HUES64 (cell line): Measurements from ENCODE around the gene RERE.

Experiments
- H3K27ac ChIP-seq: 2 replicates; pipeline ENCODE4 v1.7.0; 2013; ENCODE audit warnings: low read depth, low read length, inconsistent platforms
- H3K27me3 ChIP-seq: 2 replicates; pipeline ENCODE4 v1.6.1; 2013; ENCODE audit warnings: mild to moderate bottlenecking, low read length; ENCODE audit not compliant: insufficient read depth
- H3K36me3 ChIP-seq: 2 replicates; pipeline ENCODE4 v1.6.1; 2013; ENCODE audit warnings: mild to moderate bottlenecking, low read length; ENCODE audit not compliant: insufficient read depth
- H3K4me1 ChIP-seq: 2 replicates; pipeline ENCODE4 v1.6.1; 2013; ENCODE audit warnings: mild to moderate bottlenecking, low read length, moderate library complexity; ENCODE audit not compliant: insufficient read depth
- H3K4me3 ChIP-seq: 2 replicates; pipeline ENCODE4 v1.5.1; 2013; ENCODE audit warnings: mild to moderate bottlenecking, low read length, moderate library complexity
- H3K9ac ChIP-seq: 2 replicates; pipeline ENCODE4 v1.6.1; 2013; ENCODE audit warnings: mild to moderate bottlenecking, low read depth, low read length
- H3K9me3 ChIP-seq: 2 replicates; pipeline ENCODE4 v1.6.1; 2013; ENCODE audit warnings: low read depth, low read length; ENCODE audit not compliant: insufficient read depth
- WGBS: fragments of 150-250, 120-280 bp; methylation state at CpG from one replicate; pipeline ENCODE4 v1.1.7; 2013; ENCODE audit warnings: missing lambda C conversion rate; 5-methylcytosine and 5-hydroxymethylcytosine counted together

Gene RERE

GRCh38 chr1:8533907-8534306, 283.5 kb downstream of the RERE start:
- no peak overlapping the region for H3K4me3 ChIP-seq
- no peaks in the 10 kb centered on the region for H3K27me3 ChIP-seq
- no peak overlapping the region for H3K27ac ChIP-seq
- no peaks in the 10 kb centered on the region for H3K4me1 ChIP-seq
- H3K36me3 ChIP-seq: peaks cover 14% of the 10 kb centered on the region; the same call in 1 of the 2 replicates
- 100% methylated on average over 1 of the region's 1 CpG for WGBS
- no peak overlapping the region for H3K9ac ChIP-seq
- no peaks in the 10 kb centered on the region for H3K9me3 ChIP-seq

GRCh38 chr1:8533124-8533523, 284.3 kb downstream of the RERE start:
- H3K9ac ChIP-seq: no peak overlapping the region

GRCh38 chr1:8529901-8530300, 287.5 kb downstream of the RERE start:
- 92% methylated on average over 3 of the region's 3 CpGs for WGBS
- Histone ChIP-seq H3K27ac (no peak overlapping the region), H3K4me1 (peaks cover 25% of the 10 kb centered on the region)

More at GRCh38 chr1:8533124-8533523, 284.3 kb downstream of the RERE start:
- Histone ChIP-seq H3K27ac (no peak overlapping the region), H3K4me3 (no peak overlapping the region), H3K9me3 (no peaks in the 10 kb centered on the region), H3K36me3 (peaks cover 13% of the 10 kb centered on the region; the same call in 1 of the 2 replicates), H3K4me1 (no peaks in the 10 kb centered on the region), H3K27me3 (no peaks in the 10 kb centered on the region)
- 94% methylated on average over 3 of the region's 4 CpGs for WGBS

GRCh38 chr1:8527941-8528340, 289.5 kb downstream of the RERE start:
- peaks cover 35% of the 10 kb centered on the region for H3K4me1 ChIP-seq
- no peak overlapping the region for H3K4me3 ChIP-seq
- H3K36me3 ChIP-seq: peaks cover 13% of the 10 kb centered on the region
- no peaks in the 10 kb centered on the region for H3K27me3 ChIP-seq
- no peak overlapping the region for H3K9ac ChIP-seq
- WGBS: 96% methylated on average over 4 of the region's 4 CpGs
- no peaks in the 10 kb centered on the region for H3K9me3 ChIP-seq
- no peak overlapping the region for H3K27ac ChIP-seq

More at GRCh38 chr1:8529901-8530300, 287.5 kb downstream of the RERE start:
- Histone ChIP-seq H3K27me3 (no peaks in the 10 kb centered on the region), H3K9ac (no peak overlapping the region), H3K36me3 (peaks cover 8% of the 10 kb centered on the region; the same call in 1 of the 2 replicates), H3K9me3 (no peaks in the 10 kb centered on the region), H3K4me3 (no peak overlapping the region)

GRCh38 chr1:8525558-8526275, 291.7 kb downstream of the RERE start:
- no peaks in the 10 kb centered on the region for H3K27me3 ChIP-seq
- H3K4me1 ChIP-seq: peaks cover 38% of the 10 kb centered on the region
- peak overlapping the region; percentile 17; the same call in 1 of the 2 replicates for H3K9ac ChIP-seq
- H3K27ac ChIP-seq: peak overlapping the region; percentile 67
- H3K4me3 ChIP-seq: peak overlapping the region; percentile 27
- H3K36me3 ChIP-seq: peaks cover 13% of the 10 kb centered on the region
- 33% methylated on average over 11 of the region's 11 CpGs for WGBS
- no peaks in the 10 kb centered on the region for H3K9me3 ChIP-seq

- Histone ChIP-seq H3K27me3 (no peaks in the 10 kb centered on the region), H3K9ac (peak overlapping the region; percentile 17; the same call in 1 of the 2 replicates), H3K4me1 (peaks cover 38% of the 10 kb centered on the region), H3K4me3 (peak overlapping the region; percentile 27; the same call in 1 of the 2 replicates), H3K9me3 (no peaks in the 10 kb centered on the region), H3K36me3 (peaks cover 13% of the 10 kb centered on the region), H3K27ac (peak overlapping the region; percentile 67)
- WGBS: 54% methylated on average over 6 of the region's 6 CpGs
Observed at GRCh38 chr1:8525216-8525557, 292.3 kb downstream of the RERE start.

- WGBS: 92% methylated on average over 2 of the region's 2 CpGs
- no peak overlapping the region for H3K27ac ChIP-seq
- no peaks in the 10 kb centered on the region for H3K27me3 ChIP-seq
- no peak overlapping the region for H3K4me3 ChIP-seq
- no peaks in the 10 kb centered on the region for H3K9me3 ChIP-seq
- H3K9ac ChIP-seq: no peak overlapping the region
- H3K36me3 ChIP-seq: peaks cover 9% of the 10 kb centered on the region
- peaks cover 38% of the 10 kb centered on the region for H3K4me1 ChIP-seq
Observed at GRCh38 chr1:8524627-8525157, 292.7 kb downstream of the RERE start.

- H3K4me3 ChIP-seq: no peak overlapping the region
- peaks cover 38% of the 10 kb centered on the region for H3K4me1 ChIP-seq
- H3K27ac ChIP-seq: no peak overlapping the region
- no peak overlapping the region for H3K9ac ChIP-seq
- no peaks in the 10 kb centered on the region for H3K27me3 ChIP-seq
- no peaks in the 10 kb centered on the region for H3K9me3 ChIP-seq
- H3K36me3 ChIP-seq: peaks cover 9% of the 10 kb centered on the region
- WGBS: 87% methylated on average over 5 of the region's 5 CpGs
Observed at GRCh38 chr1:8523666-8524206, 293.7 kb downstream of the RERE start.

GRCh38 chr1:8520483-8520966, 296.9 kb downstream of the RERE start:
- whole genome bisulfite sequencing: 93% methylated on average over 6 of the region's 6 CpGs

GRCh38 chr1:8519167-8519566, 298.3 kb downstream of the RERE start:
- peaks cover 6% of the 10 kb centered on the region; the same call in 1 of the 2 replicates for H3K36me3 ChIP-seq
- no peaks in the 10 kb centered on the region for H3K27me3 ChIP-seq
- H3K4me3 ChIP-seq: no peak overlapping the region
- no peak overlapping the region for H3K27ac ChIP-seq
- no peaks in the 10 kb centered on the region for H3K9me3 ChIP-seq
- 100% methylated on average over 1 of the region's 1 CpG for WGBS
- no peak overlapping the region for H3K9ac ChIP-seq
- H3K4me1 ChIP-seq: peaks cover 18% of the 10 kb centered on the region

More at GRCh38 chr1:8520483-8520966, 296.9 kb downstream of the RERE start:
- Histone ChIP-seq H3K9ac (no peak overlapping the region), H3K4me3 (no peak overlapping the region), H3K27me3 (no peaks in the 10 kb centered on the region), H3K27ac (no peak overlapping the region), H3K4me1 (peaks cover 32% of the 10 kb centered on the region), H3K36me3 (peaks cover 6% of the 10 kb centered on the region; the same call in 1 of the 2 replicates), H3K9me3 (no peaks in the 10 kb centered on the region)

- 95% methylated on average over 3 of the region's 3 CpGs for WGBS
- H3K27me3 ChIP-seq: no peaks in the 10 kb centered on the region
Observed at GRCh38 chr1:8518490-8518801, 299.0 kb downstream of the RERE start.

More at GRCh38 chr1:8518490-8518801, 299.0 kb downstream of the RERE start:
- Histone ChIP-seq H3K4me1 (peaks cover 15% of the 10 kb centered on the region), H3K27ac (no peak overlapping the region), H3K36me3 (peaks cover 2% of the 10 kb centered on the region; the same call in 1 of the 2 replicates), H3K4me3 (no peak overlapping the region), H3K9me3 (no peaks in the 10 kb centered on the region), H3K9ac (no peak overlapping the region)
